ENCODE results near the gene DIO3. TPM values are rescaled to one million over a fixed set of nuclear protein-coding genes. Genes with fewer than 3 reads are reported as not detected.

The DIO3 gene
- total RNA-seq, 1 experiment from 2014 or later, result not detected

GRCh38 chr14:101598571-101599233 is 37.4 kb downstream of the DIO3 start:
- no peaks in the 10 kb centered on the region for H3K9me3 ChIP-seq

GRCh38 chr14:101599234-101599885 is 38.1 kb downstream of the DIO3 start:
- Histone ChIP-seq H3K9me3 (no peaks in the 10 kb centered on the region), H3K27me3 (no peaks in the 10 kb centered on the region), H3K4me3 (no peak overlapping the region), H3K36me3 (no peaks in the 10 kb centered on the region)
- DNase-seq, result no peak

More at GRCh38 chr14:101598571-101599233, 37.4 kb downstream of the DIO3 start:
- Histone ChIP-seq H3K27me3 (no peaks in the 10 kb centered on the region), H3K36me3 (no peaks in the 10 kb centered on the region), H3K4me3 (no peak overlapping the region)
- DNase-seq, result no peak

- Histone ChIP-seq H3K36me3 (no peaks in the 10 kb centered on the region), H3K4me3 (no peak overlapping the region), H3K27me3 (no peaks in the 10 kb centered on the region), H3K9me3 (no peaks in the 10 kb centered on the region)
- DNase-seq, result no peak
These were observed 39.1 kb downstream of the DIO3 start for GRCh38 chr14:101600336-101600890.

- no peak for DNase-seq
- Histone ChIP-seq H3K9me3 (no peaks in the 10 kb centered on the region), H3K36me3 (no peaks in the 10 kb centered on the region), H3K4me3 (no peak overlapping the region), H3K27me3 (no peaks in the 10 kb centered on the region)
These were observed 39.8 kb downstream of the DIO3 start for GRCh38 chr14:101600891-101601605.

- Histone ChIP-seq H3K9me3 (no peaks in the 10 kb centered on the region), H3K4me3 (no peak overlapping the region), H3K27me3 (no peaks in the 10 kb centered on the region), H3K36me3 (no peaks in the 10 kb centered on the region)
- DNase-seq, result no peak
These were observed 40.5 kb downstream of the DIO3 start for GRCh38 chr14:101601606-101602465.

GRCh38 chr14:101602466-101602840 is 41.2 kb downstream of the DIO3 start:
- Histone ChIP-seq H3K9me3 (no peaks in the 10 kb centered on the region), H3K4me3 (no peak overlapping the region), H3K27me3 (no peaks in the 10 kb centered on the region), H3K36me3 (no peaks in the 10 kb centered on the region)
- DNase-seq, result no peak

- no peak for DNase-seq
These were observed 41.8 kb downstream of the DIO3 start for GRCh38 chr14:101603096-101603495.

GRCh38 chr14:101604228-101604934 is 43.1 kb downstream of the DIO3 start:
- Histone ChIP-seq H3K36me3 (no peaks in the 10 kb centered on the region), H3K9me3 (no peaks in the 10 kb centered on the region), H3K4me3 (no peak overlapping the region), H3K27me3 (no peaks in the 10 kb centered on the region)
- DNase-seq, result no peak

More at GRCh38 chr14:101603096-101603495, 41.8 kb downstream of the DIO3 start:
- Histone ChIP-seq H3K4me3 (no peak overlapping the region), H3K27me3 (no peaks in the 10 kb centered on the region), H3K9me3 (no peaks in the 10 kb centered on the region), H3K36me3 (no peaks in the 10 kb centered on the region)

GRCh38 chr14:101604935-101605780 is 43.9 kb downstream of the DIO3 start:
- no peak for DNase-seq
- Histone ChIP-seq H3K27me3 (peaks cover 2% of the 10 kb centered on the region), H3K4me3 (no peak overlapping the region), H3K9me3 (no peaks in the 10 kb centered on the region), H3K36me3 (no peaks in the 10 kb centered on the region)

- Histone ChIP-seq H3K27me3 (peaks cover 2% of the 10 kb centered on the region), H3K9me3 (no peaks in the 10 kb centered on the region), H3K4me3 (no peak overlapping the region), H3K36me3 (no peaks in the 10 kb centered on the region)
- DNase-seq, result no peak
These were observed 44.5 kb downstream of the DIO3 start for GRCh38 chr14:101605836-101606235.

Other genes starting within 250 kb of the DIO3 start
- gene PPP2R5C, start 200.2 kb downstream of the DIO3 start, total RNA-seq (2014; rRNA removed; shearing (Covaris generic); ENCODE audit: low replicate concordance), result 53.3 and 72.1 TPM in 2 replicates